WERI-Rb-1 (cell line): ENCODE data around the gene PDCL2.
"Not testable (repeated sequence)": the region's sequence is repeated elsewhere in the genome, so short reads cannot be mapped to it uniquely, and the experiment has no call there.

Experiments used
- DNase-seq: peaks from one replicate; pipeline ENCODE4 v3.0.0-alpha.2; 2020
- H3K27ac ChIP-seq: fragments of 250-450 bp; sonication (Bioruptor Pico); 2 replicates; pipeline ENCODE4 v1.5.1; 2020; ENCODE audit warnings: mild to moderate bottlenecking, moderate library complexity
- H3K27me3 ChIP-seq: fragments of 250-450 bp; sonication (Bioruptor Pico); 2 replicates; pipeline ENCODE4 v1.5.1; 2021; ENCODE audit warnings: mild to moderate bottlenecking, low read depth, moderate library complexity; ENCODE audit not compliant: insufficient read depth, severe bottlenecking
- H3K36me3 ChIP-seq: fragments of 250-450 bp; sonication (Bioruptor Pico); 2 replicates; pipeline ENCODE4 v1.5.1; 2020; ENCODE audit warnings: mild to moderate bottlenecking, moderate library complexity
- H3K4me3 ChIP-seq: 2 replicates; pipeline ENCODE4 v1.5.1; 2011; ENCODE audit warnings: low read depth, mild to moderate bottlenecking, control low read depth, low read length
- H3K9me3 ChIP-seq: fragments of 250-450 bp; sonication (Bioruptor Pico); 2 replicates; pipeline ENCODE4 v1.5.1; 2021; ENCODE audit warnings: mild to moderate bottlenecking, moderate library complexity; ENCODE audit not compliant: severe bottlenecking
- CTCF ChIP-seq: IDR thresholded peaks from 2 replicates; pipeline ENCODE4 v1.5.1; 2011; ENCODE audit warnings: low read depth, mild to moderate bottlenecking, control low read depth, inconsistent platforms, low read length

PDCL2 gene

GRCh38 chr4:55634417-55635128, 42.5 kb upstream of the PDCL2 start:
- Histone ChIP-seq H3K4me3 (no peak overlapping the region), H3K9me3 (no peaks in the 10 kb centered on the region), H3K27me3 (no peaks in the 10 kb centered on the region), H3K36me3 (no peaks in the 10 kb centered on the region), H3K27ac (no peak overlapping the region)
- no peak for TF ChIP-seq CTCF
- no peak for DNase-seq

GRCh38 chr4:55633903-55634302, 41.9 kb upstream of the PDCL2 start:
- no peaks in the 10 kb centered on the region for H3K36me3 ChIP-seq

DNA sequence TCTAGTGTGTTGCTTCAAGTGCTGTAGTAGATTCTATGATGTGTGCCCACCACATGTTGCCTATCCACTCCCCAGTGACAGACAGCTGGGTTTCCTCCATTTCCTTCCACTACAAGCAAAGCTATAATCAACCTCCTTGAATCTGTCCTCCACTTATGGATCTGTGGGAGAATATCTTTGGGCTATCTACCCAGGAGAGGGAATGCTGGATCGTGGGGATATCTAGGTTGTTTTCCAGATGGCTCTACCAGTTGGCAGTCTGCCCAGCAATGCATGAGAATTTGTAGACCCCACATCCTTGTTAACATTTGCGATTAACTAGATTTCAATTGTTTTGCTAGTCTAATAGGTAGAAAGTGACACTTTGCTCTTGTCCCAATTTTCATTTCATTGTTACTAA, 33.8 kb upstream of the PDCL2 start:
- no peaks in the 10 kb centered on the region for H3K27me3 ChIP-seq
- no peak overlapping the region for H3K4me3 ChIP-seq
- DNase-seq, result no peak
- H3K36me3 ChIP-seq, result no peaks in the 10 kb centered on the region
- H3K9me3 ChIP-seq, result no peaks in the 10 kb centered on the region
- H3K27ac ChIP-seq, result no peak overlapping the region
- TF ChIP-seq CTCF, result no peak

More at GRCh38 chr4:55633903-55634302, 41.9 kb upstream of the PDCL2 start:
- TF ChIP-seq CTCF, result no peak
- no peak overlapping the region for H3K4me3 ChIP-seq
- no peaks in the 10 kb centered on the region for H3K27me3 ChIP-seq
- no peaks in the 10 kb centered on the region for H3K9me3 ChIP-seq
- DNase-seq, result no peak
- no peak overlapping the region for H3K27ac ChIP-seq

- DNase-seq, H3K27ac ChIP-seq, H3K36me3 ChIP-seq, H3K9me3 ChIP-seq, H3K4me3 ChIP-seq, H3K27me3 ChIP-seq: not testable (repeated sequence)
These were observed 32.0 kb upstream of the PDCL2 start for GRCh38 chr4:55624063-55624462.

- no peak for DNase-seq
- TF ChIP-seq CTCF, result no peak
These were observed 26.6 kb upstream of the PDCL2 start for GRCh38 chr4:55618546-55619143.

GRCh38 chr4:55617587-55618197, 25.6 kb upstream of the PDCL2 start:
- no peak for DNase-seq
- H3K27me3 ChIP-seq, result no peaks in the 10 kb centered on the region
- H3K36me3 ChIP-seq, result no peaks in the 10 kb centered on the region
- H3K4me3 ChIP-seq, result no peak overlapping the region
- H3K9me3 ChIP-seq, result no peaks in the 10 kb centered on the region
- H3K27ac ChIP-seq, result no peak overlapping the region
- TF ChIP-seq CTCF, result no peak

More at GRCh38 chr4:55618546-55619143, 26.6 kb upstream of the PDCL2 start:
- H3K4me3 ChIP-seq, result no peak overlapping the region
- no peaks in the 10 kb centered on the region for H3K36me3 ChIP-seq
- no peaks in the 10 kb centered on the region for H3K9me3 ChIP-seq
- H3K27ac ChIP-seq, result no peak overlapping the region
- H3K27me3 ChIP-seq, result no peaks in the 10 kb centered on the region
